ENCODE measurements around the gene APH1B. TPM values are rescaled to one million over a fixed set of nuclear protein-coding genes. Genes with fewer than 3 reads are reported as not detected.

The APH1B gene
- total RNA-seq, 1 experiment from 2014 or later: 20.9 TPM

GRCh38 chr15:63250312-63250965, 27.0 kb upstream of the APH1B start:
- no peak overlapping the region for H2AK5ac ChIP-seq (ENCODE audit: insufficient read length, low read length)
- H3K27me3 Mint-ChIP-seq (ENCODE audit: low read depth): no peaks in the 10 kb centered on the region
- no peak overlapping the region for H3T11ph ChIP-seq (ENCODE audit: low read length)
- no peak overlapping the region for H2BK120ac ChIP-seq (ENCODE audit: low read depth, low read length, poor library complexity, severe bottlenecking)
- no peak overlapping the region for H2BK5ac ChIP-seq (ENCODE audit: insufficient read length, low read length)
- peaks cover 10 to 27% (median 18%) of the 10 kb centered on the region in 3 experiments for H3K36me3 Mint-ChIP-seq (ENCODE audit: insufficient read depth in 1 of 3, low read depth in 3 of 3)
- no peaks in the 10 kb centered on the region for H3K79me1 ChIP-seq (ENCODE audit: insufficient read depth, low read depth, low read length, poor library complexity, severe bottlenecking)
- H3K4me2 ChIP-seq (ENCODE audit: insufficient read depth, insufficient read length, low read length): no peak overlapping the region
- H3K56ac ChIP-seq (ENCODE audit: insufficient read length, low read depth, low read length): no peak overlapping the region
- H2BK12ac ChIP-seq (ENCODE audit: insufficient read length, low read depth, low read length): no peak overlapping the region
- DNase-seq: no peak
- no peaks in the 10 kb centered on the region for H3K23me2 ChIP-seq (ENCODE audit: insufficient read length, low read depth, low read length, poor library complexity, severe bottlenecking)
- H4K91ac ChIP-seq (ENCODE audit: insufficient read length, low read depth, low read length): no peak overlapping the region
- H3K4me3 Mint-ChIP-seq: no peak overlapping the region
- no peaks in the 10 kb centered on the region for H4K20me1 ChIP-seq (ENCODE audit: control insufficient read depth, insufficient read depth, insufficient read length)
- H3K23ac ChIP-seq (ENCODE audit: insufficient read length, low read depth, low read length): no peak overlapping the region
- no peaks in the 10 kb centered on the region for H3K9me3 ChIP-seq (ENCODE audit: control insufficient read depth, low read depth, low read length)
- no peaks in the 10 kb centered on the region for H3K79me2 ChIP-seq (ENCODE audit: insufficient read depth, low read length)
- H3K9me3 Mint-ChIP-seq: no peaks in the 10 kb centered on the region
- no peak overlapping the region for H4K5ac ChIP-seq (ENCODE audit: insufficient read length, low read depth, low read length)
- H3K27ac Mint-ChIP-seq: peak overlapping the region in 1 of 3 experiments; percentile 25; a peak in 3 of 7 replicates
- H3K9ac ChIP-seq (ENCODE audit: extremely low read depth, insufficient read length, low read length): no peak overlapping the region
- no peak overlapping the region for H2AFZ ChIP-seq (ENCODE audit: low read length)
- no CpG with 5 or more reads among the region's 4 CpGs for WGBS (ENCODE audit: extremely low coverage, insufficient read length, low lambda C conversion rate)
- no peak overlapping the region for H2BK15ac ChIP-seq (ENCODE audit: low read depth, low read length)
- no peak overlapping the region for H3K4ac ChIP-seq (ENCODE audit: low read depth, low read length)
- no peaks in the 10 kb centered on the region for H3K4me1 ChIP-seq (ENCODE audit: insufficient read depth, low read length)
- peaks cover 6 to 7% of the 10 kb centered on the region in 2 experiments for H3K4me1 Mint-ChIP-seq
- H2BK20ac ChIP-seq (ENCODE audit: low read depth, low read length, poor library complexity, severe bottlenecking): no peak overlapping the region
- H3K14ac ChIP-seq (ENCODE audit: insufficient read depth, low read length): no peak overlapping the region
- no peaks in the 10 kb centered on the region for H3K27me3 ChIP-seq (ENCODE audit: insufficient read depth, low read length)
- H3K18ac ChIP-seq (ENCODE audit: insufficient read length, low read depth, low read length): no peak overlapping the region
- no peak for TF ChIP-seq CTCF (conservative IDR thresholded peaks at IDR 0.05)
- H3K27ac ChIP-seq (ENCODE audit: insufficient read length, low read depth, low read length): no peak overlapping the region
- no peak overlapping the region for H4K8ac ChIP-seq (replicated peaks; ENCODE audit: insufficient read length, low read depth, low read length)
